ENCODE results near the gene CHN2.
A peak's percentile ranks its signal among the peaks of the same experiment; 100 is the strongest.
"Not testable (repeated sequence)": the region's sequence is repeated elsewhere in the genome, so short reads cannot be mapped to it uniquely, and the experiment has no call there.

CHN2 gene

GRCh38 chr7:29190349-29191045, 4.1 kb upstream of the CHN2 start:
- peak; percentile 66 for DNase-seq

GRCh38 chr7:29192323-29192722, 2.3 kb upstream of the CHN2 start:
- no peak for DNase-seq

GRCh38 chr7:29192811-29193210, 1.8 kb upstream of the CHN2 start:
- no peak for DNase-seq

- no peak for DNase-seq
Measured at GRCh38 chr7:29193316-29194205, 1.0 kb upstream of the CHN2 start.

- peak; percentile 38 for DNase-seq
Measured at GRCh38 chr7:29194206-29194593, 375 bp upstream of the CHN2 start.

- peak; percentile 46 for DNase-seq
Measured at GRCh38 chr7:29196191-29196590, 1.6 kb downstream of the CHN2 start.

- no peak for DNase-seq
Measured at GRCh38 chr7:29196971-29197595, 2.5 kb downstream of the CHN2 start.

GRCh38 chr7:29197916-29198315, 3.3 kb downstream of the CHN2 start:
- peak; percentile 11 for DNase-seq

GRCh38 chr7:29199776-29200175, 5.2 kb downstream of the CHN2 start:
- no peak for DNase-seq

GRCh38 chr7:29202651-29203069, 8.1 kb downstream of the CHN2 start:
- no peak for DNase-seq

- DNase-seq = no peak
Measured at GRCh38 chr7:29204491-29205272, 10.1 kb downstream of the CHN2 start.

- no peak for DNase-seq
Measured at GRCh38 chr7:29207162-29207801, 12.7 kb downstream of the CHN2 start.

GRCh38 chr7:29208410-29209250, 14.1 kb downstream of the CHN2 start:
- DNase-seq = no peak

GRCh38 chr7:29209745-29210144, 15.2 kb downstream of the CHN2 start:
- DNase-seq = no peak

GRCh38 chr7:29212736-29213135, 18.2 kb downstream of the CHN2 start:
- not testable (repeated sequence) for DNase-seq

- DNase-seq = no peak
Measured at GRCh38 chr7:29214056-29214455, 19.5 kb downstream of the CHN2 start.

GRCh38 chr7:29214816-29215215, 20.2 kb downstream of the CHN2 start:
- DNase-seq = no peak

- no peak for DNase-seq
Measured at GRCh38 chr7:29216128-29216527, 21.6 kb downstream of the CHN2 start.

GRCh38 chr7:29217113-29217512, 22.5 kb downstream of the CHN2 start:
- DNase-seq = no peak

GRCh38 chr7:29224726-29225125, 30.2 kb downstream of the CHN2 start:
- DNase-seq = no peak

GRCh38 chr7:29228289-29229011, 33.9 kb downstream of the CHN2 start:
- DNase-seq = no peak
